ENCODE results near the gene XPA.
"Not testable (repeated sequence)": the region's sequence is repeated elsewhere in the genome, so short reads cannot be mapped to it uniquely, and the experiment has no call there.

Gene XPA

DNA sequence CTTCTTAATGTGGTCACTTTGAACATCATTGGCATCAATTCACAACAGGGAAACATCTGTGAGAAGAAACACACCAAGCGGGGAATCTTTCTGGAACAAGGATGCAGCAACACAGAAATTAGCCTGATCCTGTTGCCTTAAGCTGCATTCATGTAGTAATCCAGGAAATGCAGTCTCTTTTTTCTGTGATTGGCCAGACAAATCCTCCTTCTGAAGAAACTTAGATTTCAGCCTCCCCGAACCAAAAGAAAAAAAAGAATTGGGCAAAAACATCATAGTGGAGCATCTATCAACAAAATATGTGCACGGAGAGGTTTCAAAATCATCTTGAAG is 7.2 kb upstream of the XPA start:
- in situ Hi-C loops (cut with HindIII; ENCODE audit: low sequenced_read_pairs) = no loop called here
- DNase-seq (ENCODE audit: low read depth) = no peak
- H3K4me3 ChIP-seq (ENCODE audit: low read depth, low read length) = no peak overlapping the region
- TF ChIP-seq, protein P1, sequence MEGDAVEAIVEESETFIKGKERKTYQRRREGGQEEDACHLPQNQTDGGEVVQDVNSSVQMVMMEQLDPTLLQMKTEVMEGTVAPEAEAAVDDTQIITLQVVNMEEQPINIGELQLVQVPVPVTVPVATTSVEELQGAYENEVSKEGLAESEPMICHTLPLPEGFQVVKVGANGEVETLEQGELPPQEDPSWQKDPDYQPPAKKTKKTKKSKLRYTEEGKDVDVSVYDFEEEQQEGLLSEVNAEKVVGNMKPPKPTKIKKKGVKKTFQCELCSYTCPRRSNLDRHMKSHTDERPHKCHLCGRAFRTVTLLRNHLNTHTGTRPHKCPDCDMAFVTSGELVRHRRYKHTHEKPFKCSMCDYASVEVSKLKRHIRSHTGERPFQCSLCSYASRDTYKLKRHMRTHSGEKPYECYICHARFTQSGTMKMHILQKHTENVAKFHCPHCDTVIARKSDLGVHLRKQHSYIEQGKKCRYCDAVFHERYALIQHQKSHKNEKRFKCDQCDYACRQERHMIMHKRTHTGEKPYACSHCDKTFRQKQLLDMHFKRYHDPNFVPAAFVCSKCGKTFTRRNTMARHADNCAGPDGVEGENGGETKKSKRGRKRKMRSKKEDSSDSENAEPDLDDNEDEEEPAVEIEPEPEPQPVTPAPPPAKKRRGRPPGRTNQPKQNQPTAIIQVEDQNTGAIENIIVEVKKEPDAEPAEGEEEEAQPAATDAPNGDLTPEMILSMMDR (IDR thresholded peaks at IDR 0.05; ENCODE audit: low read depth, low read length, missing control alignments) = no peak

DNA sequence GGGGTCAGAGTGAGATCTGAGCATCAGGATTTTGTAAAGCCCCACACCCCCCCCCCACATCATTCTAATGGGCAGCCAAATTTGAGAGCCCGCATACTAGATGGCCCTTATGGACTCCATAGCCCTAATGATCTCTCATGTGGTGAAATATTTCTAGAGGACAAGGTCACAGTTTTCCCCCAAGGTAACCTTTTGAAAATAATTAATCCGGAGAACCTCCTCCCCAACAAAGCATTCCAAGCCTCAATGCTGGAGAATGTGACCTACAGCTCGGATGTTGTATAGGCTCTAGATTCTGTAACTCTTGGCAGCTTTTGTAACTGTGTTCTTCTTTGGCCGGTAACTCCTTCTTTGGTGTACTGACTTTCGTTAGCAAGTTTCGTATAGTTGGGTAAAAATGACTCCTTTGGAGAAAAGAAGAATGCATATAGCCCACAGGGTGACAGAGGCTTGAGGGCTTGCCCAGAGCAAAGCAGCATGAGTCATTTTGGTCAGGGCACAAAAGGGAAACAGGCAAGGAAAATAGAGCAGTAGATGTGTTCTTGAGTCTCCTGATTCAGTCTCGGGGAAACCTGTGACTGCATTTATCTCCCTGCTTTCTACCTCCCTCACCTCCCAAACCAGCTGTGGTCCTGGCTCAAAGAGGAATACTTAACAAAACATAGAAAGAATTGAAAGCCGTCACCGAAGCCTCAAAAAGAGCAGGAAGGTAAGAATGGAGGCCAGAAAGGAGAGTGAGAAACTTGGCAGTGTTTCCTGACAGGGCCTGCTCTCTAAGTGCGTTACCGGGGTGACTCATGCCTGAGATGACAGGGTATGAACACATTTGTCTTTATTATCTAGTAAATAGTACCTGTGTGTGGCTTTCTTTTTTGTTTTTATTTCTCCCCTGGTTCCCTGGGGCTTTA is 6.6 kb upstream of the XPA start:
- TF ChIP-seq, protein P1 (IDR thresholded peaks at IDR 0.05; ENCODE audit: low read depth, low read length, missing control alignments) = no peak
- peak; percentile 91 for DNase-seq (ENCODE audit: low read depth)
- no peak overlapping the region for H3K4me3 ChIP-seq (ENCODE audit: low read depth, low read length)
- in situ Hi-C loops (cut with HindIII; ENCODE audit: low sequenced_read_pairs) = no loop called here

GRCh38 chr9:97699824-97700223 is 2.7 kb upstream of the XPA start:
- H3K4me3 ChIP-seq (ENCODE audit: low read depth, low read length); DNase-seq (ENCODE audit: low read depth); in situ Hi-C loops (cut with HindIII; ENCODE audit: low sequenced_read_pairs): not testable (repeated sequence)

DNA sequence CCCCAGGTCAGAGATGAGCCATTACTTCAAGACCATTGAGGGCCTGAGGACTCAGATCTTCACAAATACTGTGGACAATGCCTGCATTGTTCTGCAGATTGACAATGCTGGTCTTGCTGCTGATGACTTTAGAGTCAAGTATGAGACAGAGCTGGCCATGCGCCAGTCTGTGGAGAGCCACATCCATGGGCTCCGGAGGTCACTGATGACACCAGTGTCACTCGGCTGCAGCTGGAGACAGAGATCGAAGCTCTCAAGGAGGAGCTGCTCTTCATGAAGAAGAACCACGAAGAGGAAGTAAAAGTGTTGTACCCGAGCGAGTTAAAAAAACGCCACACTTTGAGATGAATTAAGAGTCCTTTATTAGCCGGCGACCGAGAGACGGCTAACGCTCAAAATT is 2.1 kb upstream of the XPA start:
- in situ Hi-C loops (cut with HindIII; ENCODE audit: low sequenced_read_pairs); DNase-seq (ENCODE audit: low read depth); H3K4me3 ChIP-seq (ENCODE audit: low read depth, low read length): not testable (repeated sequence)

DNA sequence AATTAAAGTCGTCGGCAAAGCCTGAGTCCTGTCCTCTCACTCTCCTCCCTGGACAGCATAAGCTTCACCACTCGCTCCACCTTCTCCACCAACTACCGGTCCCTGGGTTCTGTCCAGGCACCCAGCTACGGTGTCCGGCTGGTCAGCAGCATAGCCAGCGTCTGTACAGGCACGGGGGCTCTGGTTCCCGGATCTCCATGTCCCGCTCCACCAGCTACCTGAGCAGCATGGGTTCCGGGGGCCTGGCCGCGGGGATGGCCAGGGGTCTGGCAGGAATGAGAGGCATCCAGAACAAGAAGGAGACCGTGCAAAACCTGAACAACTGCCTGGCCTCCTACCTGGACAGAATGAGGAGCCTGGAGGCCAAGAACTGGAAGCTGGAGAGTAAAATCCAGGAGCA is 1.7 kb upstream of the XPA start:
- in situ Hi-C loops (cut with HindIII; ENCODE audit: low sequenced_read_pairs) = no loop called here
- DNase-seq (ENCODE audit: low read depth) = no peak
- H3K4me3 ChIP-seq (ENCODE audit: low read depth, low read length) = no peak overlapping the region
- TF ChIP-seq, protein P1 (IDR thresholded peaks at IDR 0.05; ENCODE audit: low read depth, low read length, missing control alignments) = no peak

GRCh38 chr9:97697837-97698236 is 697 bp upstream of the XPA start:
- TF ChIP-seq, protein P1 (IDR thresholded peaks at IDR 0.05; ENCODE audit: low read depth, low read length, missing control alignments) = no peak
- no peak for DNase-seq (ENCODE audit: low read depth)
- H3K4me3 ChIP-seq (ENCODE audit: low read depth, low read length) = no peak overlapping the region
- in situ Hi-C loops (cut with HindIII; ENCODE audit: low sequenced_read_pairs) = no loop called here

DNA sequence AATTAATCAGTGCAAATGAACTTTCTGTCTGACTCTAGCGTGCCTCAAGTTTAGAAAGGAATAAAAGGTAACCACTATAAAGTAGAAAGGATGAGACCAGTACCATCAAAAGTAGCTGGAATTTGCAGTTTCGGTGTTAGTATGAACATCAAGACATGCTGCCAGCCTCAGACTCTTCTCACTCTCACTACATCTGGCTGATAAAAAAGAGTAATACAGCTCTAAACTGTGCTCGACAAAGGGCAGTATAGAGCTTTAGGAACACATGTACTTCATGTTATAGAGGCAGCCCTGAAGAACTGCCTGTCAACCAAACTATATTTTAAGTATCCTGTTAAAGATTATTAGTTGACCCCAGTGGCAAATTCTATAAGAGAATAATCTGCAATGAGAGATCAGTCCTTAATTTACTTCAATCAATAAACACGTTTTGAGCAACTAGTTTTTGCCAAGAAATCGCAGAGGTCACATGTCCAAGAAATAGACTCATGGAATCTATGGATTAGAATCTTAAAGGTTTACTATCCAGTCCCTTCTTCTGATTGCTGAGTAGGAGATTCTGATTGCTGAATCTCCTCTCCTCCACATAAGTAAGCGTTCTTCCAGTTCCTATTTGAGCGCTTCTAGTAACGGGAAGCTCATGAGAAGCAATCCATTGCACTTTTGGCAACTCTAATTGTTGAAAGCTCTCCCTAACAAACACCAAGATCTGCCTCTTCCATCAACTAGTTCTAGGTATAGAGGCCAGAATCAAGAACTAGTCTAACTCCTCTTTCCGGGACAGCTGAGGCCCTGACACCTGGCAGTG is 941 bp downstream of the XPA start:
- in situ Hi-C loops (cut with HindIII; ENCODE audit: low sequenced_read_pairs) = no loop called here
- peak overlapping the region; percentile 71 for H3K4me3 ChIP-seq (ENCODE audit: low read depth, low read length)
- no peak for DNase-seq (ENCODE audit: low read depth)
- TF ChIP-seq, protein P1 (IDR thresholded peaks at IDR 0.05; ENCODE audit: low read depth, low read length, missing control alignments) = no peak

Measured in astrocyte of the cerebellum (primary cell).